Hematopoietic multipotent progenitor cell treated with erythropoietin and hydrocortisone succinate and interleukin-3 and kit ligand, for 15 days (in vitro differentiated cells): ENCODE data around the gene FAM168A.

Experiments used
- DNase-seq: peaks from one replicate; pipeline ENCODE4 v3.0.0-alpha.2; 2015; ENCODE audit warnings: low spot score

Gene FAM168A

GRCh38 chr11:73399636-73400035 lies 198.3 kb downstream of the FAM168A start:
- DNase-seq: no peak

- no peak for DNase-seq
These were observed 198.7 kb downstream of the FAM168A start for GRCh38 chr11:73399159-73399590.

GRCh38 chr11:73398721-73399120 lies 199.2 kb downstream of the FAM168A start:
- DNase-seq: no peak

- no peak for DNase-seq
These were observed 199.8 kb downstream of the FAM168A start for GRCh38 chr11:73398132-73398526.

- no peak for DNase-seq
These were observed 200.3 kb downstream of the FAM168A start for GRCh38 chr11:73397468-73398131.

GRCh38 chr11:73396985-73397384 lies 200.9 kb downstream of the FAM168A start:
- DNase-seq: no peak

GRCh38 chr11:73396251-73396930 lies 201.5 kb downstream of the FAM168A start:
- no peak for DNase-seq

- DNase-seq: no peak
These were observed 202.4 kb downstream of the FAM168A start for GRCh38 chr11:73395297-73396208.

- DNase-seq: no peak
These were observed 203.3 kb downstream of the FAM168A start for GRCh38 chr11:73394416-73395296.

GRCh38 chr11:73393479-73394415 lies 204.2 kb downstream of the FAM168A start:
- DNase-seq: peak; percentile 78

GRCh38 chr11:73393011-73393380 lies 204.9 kb downstream of the FAM168A start:
- no peak for DNase-seq

GRCh38 chr11:73392108-73393010 lies 205.6 kb downstream of the FAM168A start:
- no peak for DNase-seq

GRCh38 chr11:73391665-73392064 lies 206.2 kb downstream of the FAM168A start:
- DNase-seq: no peak

GRCh38 chr11:73390601-73391565 lies 207.0 kb downstream of the FAM168A start:
- no peak for DNase-seq

GRCh38 chr11:73389916-73390315 lies 208.0 kb downstream of the FAM168A start:
- no peak for DNase-seq

- no peak for DNase-seq
These were observed 208.8 kb downstream of the FAM168A start for GRCh38 chr11:73389134-73389525.

- DNase-seq: no peak
These were observed 209.4 kb downstream of the FAM168A start for GRCh38 chr11:73388265-73389133.
